HL-60/S4 treated with retinoic acid at 250 ng/mL for 4 days and 3 days (cell line): ENCODE measurements around the gene TMEM266.

Source experiments
- in situ Hi-C: fragments of 300-500 bp; cut with MboI; formaldehyde crosslinking; loops from 2 replicates; pipeline ENCODE4 v1.7.0; 2022; ENCODE audit warnings: low sequenced_read_pairs

TMEM266 gene

DNA sequence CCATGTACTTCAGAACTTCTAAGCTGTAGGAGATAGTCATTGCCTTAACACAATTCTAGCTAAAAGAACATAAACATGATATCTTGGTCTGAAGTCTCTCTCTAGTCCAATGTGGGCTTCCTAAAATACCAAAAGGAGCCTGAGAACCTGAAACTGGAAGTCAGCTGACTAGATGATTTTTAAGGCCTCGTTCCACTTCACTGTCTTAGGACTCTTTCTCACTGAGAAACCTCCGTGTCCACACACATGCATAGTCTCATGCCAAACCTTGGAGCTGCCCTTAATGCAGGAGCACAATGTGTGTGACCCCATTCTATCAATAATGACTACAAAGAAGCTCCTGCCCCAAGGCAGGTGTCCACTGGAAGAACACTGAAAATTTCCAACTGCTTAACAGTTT, 163.7 kb downstream of the TMEM266 start:
- in situ Hi-C loops, result no loop called here

DNA sequence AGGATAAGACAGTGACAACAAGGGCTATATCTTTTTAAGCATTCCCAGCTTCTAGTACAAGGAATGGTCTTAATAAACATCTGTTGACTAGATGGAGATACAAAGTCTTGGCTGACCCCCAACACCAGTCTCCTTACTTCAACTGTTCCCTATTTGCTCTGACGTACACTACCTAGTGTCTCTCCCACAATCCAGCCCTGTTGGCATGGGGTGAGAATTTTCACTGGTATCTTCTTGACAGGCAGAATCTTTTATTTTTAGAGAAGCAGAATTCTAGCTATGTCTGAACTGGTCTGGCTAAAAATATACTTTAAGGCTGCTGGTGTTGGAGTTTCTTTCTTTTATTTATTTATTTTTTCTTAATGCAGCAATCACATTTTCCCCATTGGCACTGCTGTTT, 169.5 kb downstream of the TMEM266 start:
- in situ Hi-C loops, result no loop called here

DNA sequence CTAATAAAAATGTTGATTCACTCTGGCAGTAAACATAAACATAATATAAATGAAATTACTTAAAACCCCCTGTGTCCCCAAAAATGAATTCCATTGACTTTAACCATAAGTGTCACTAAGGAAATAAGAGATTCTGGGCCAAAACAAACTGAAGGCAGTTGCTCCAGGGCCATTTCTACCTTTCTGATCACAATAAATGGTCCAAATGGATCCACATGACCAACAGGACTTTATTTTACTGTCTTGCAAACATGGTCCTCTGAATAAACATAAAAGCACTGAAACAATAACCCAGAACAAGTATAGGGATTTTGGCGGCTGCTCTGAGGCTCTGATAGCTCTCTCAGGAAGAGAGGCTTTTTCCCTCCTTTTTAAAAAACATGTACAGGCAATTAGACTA, 174.1 kb downstream of the TMEM266 start:
- in situ Hi-C loops, result no loop called here

DNA sequence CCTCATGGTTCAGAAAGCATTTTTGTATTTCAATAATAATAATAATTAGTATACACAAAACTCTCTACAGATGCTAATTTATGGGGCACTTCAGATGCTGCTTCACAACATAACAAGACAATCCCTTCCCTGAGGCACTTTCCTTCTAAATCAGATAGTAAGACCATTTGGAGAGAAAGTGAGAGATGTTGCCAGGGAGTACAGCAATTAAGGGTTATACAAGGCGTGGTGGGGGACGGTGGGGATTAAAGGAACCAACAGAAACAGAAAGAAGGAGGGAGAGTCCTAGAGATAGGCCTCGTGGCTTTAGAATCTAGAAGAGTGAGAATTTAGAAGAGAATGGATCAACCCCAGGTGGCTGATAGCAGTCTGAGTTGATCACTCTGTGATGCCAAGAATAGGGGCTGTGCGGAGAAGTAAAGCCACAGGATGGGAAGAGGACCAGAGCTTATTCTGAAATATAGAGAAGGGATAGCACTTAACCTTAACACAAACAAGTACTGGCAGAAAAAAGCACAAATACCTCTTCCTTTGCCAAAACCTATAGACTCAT, 174.6 kb downstream of the TMEM266 start:
- in situ Hi-C loops, result no loop called here

DNA sequence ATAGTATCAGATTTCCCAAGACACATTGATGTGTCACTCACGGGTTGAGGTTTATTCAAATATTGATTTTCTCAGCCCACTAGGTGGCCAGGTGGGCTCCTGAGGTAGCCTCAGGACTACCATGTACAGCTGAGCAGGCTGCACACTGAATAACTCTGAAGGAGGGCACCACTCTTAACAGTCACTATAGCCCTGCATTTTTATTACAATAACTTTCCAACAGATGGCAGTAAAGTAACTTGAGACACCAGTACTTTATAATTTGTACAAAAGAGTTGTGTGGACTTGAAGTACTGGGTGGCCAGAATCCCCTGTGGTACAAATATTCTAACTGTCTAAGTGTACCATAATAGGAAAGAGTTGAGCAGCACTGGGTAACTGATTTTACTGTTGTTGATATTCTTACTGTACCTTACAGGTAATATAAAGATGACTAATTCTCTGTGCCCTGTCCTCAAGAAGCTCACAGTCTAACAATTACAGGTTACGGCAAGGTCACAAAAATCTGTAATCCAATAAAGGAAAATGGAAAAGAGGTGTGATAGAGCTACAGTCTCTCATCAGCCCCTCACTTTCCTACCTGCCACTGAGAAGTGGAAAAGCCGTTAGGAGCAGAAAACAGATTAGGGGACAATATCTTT, 175.5 kb downstream of the TMEM266 start:
- in situ Hi-C loops, result no loop called here

DNA sequence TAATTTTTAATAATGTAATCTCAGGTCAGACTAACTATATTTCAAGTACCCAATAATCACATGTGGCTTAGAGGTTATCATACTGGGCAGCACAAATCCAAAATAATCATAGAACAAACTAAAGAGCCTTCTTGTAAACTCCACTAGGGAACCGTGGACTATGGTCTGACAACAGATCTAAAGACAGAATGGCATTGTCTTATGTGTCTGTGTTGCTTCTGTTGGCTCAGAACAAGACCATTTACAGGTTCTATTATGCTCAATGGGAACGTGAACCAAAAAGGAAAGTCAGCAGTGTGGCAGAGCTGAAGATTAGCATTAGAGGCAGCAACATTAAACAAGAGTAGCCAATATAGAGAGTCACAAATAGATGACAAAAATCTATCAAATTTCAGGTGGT, 176.6 kb downstream of the TMEM266 start:
- in situ Hi-C loops, result no loop called here

DNA sequence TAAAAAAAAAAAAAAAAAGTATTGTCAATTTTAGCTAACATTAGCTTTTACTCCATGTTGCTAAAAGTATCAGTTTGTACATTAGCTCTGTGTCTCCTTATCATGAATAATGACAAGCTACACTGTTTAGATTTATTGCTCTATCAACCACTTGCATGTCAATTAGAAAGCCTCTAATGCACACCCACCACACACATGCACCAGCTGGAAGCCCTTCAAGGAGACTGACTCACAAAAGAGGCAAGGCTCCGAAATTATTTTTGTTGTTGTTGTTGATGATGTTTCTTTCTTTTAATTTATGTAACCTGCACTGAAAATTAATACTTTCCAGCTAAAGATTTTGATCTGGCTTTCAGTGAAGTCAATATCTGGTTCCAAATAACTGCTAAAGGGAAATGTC, 180.0 kb downstream of the TMEM266 start:
- in situ Hi-C loops, result no loop called here

DNA sequence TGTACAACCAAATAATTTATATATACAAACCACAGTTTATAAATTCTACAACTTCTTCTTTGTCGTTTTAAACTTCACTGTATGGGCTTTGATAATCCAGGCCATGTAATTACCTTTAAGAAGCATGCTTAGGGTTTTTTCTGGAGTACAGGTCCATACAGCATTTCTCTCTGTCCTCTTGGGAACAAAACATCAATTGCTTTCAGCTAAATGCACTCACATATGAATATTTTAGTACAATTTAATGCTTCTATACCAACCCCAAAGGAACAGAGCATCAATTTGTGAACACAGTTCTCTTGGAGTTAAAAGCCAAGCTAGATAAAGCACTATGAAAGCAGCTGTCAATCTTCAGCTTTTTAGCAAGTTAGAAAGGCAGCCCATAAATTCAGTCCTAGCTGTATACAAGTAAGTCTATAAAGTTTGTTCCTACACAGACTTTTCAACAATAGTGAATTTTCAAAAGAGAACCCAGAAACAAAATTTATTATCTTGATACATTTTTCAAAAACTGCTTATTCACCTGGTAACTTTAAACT, 185.4 kb downstream of the TMEM266 start:
- in situ Hi-C loops, result no loop called here

DNA sequence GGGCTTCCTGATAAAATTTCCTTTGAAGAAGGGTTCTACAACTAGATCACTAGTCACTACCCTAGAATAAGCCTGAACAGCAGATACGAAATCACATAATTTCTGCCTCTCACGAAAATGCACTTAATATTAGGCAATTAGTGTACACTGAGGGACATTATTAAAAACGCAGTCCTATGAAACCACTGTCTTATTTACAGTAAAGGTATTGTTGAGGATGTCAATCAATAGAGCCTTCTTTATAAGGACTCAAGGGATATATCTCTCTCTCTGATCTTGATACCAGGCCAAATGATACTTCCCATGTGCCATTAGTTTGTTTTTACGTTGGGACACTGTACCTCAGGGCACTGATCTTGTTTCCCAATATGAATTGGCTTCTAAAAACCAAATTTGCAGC, 191.9 kb downstream of the TMEM266 start:
- in situ Hi-C loops, result no loop called here

DNA sequence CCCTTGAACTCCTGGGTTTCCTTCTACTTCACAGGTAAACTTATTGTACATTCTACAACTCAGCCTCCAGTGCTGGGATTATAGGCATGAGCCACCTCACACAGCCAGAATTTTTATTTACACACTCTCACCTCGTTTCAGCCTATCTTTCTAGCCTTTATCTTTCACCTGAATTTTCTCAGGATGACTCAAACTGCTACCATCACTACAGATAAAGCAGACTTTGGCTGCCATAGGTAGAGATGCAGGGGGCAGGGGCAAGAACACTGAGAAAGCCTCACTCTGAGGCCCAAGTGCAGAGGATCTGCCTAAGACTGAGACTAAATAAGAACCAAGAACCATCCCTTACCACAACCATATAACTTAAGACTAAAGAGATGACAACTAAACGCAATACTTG, 192.5 kb downstream of the TMEM266 start:
- in situ Hi-C loops, result no loop called here

DNA sequence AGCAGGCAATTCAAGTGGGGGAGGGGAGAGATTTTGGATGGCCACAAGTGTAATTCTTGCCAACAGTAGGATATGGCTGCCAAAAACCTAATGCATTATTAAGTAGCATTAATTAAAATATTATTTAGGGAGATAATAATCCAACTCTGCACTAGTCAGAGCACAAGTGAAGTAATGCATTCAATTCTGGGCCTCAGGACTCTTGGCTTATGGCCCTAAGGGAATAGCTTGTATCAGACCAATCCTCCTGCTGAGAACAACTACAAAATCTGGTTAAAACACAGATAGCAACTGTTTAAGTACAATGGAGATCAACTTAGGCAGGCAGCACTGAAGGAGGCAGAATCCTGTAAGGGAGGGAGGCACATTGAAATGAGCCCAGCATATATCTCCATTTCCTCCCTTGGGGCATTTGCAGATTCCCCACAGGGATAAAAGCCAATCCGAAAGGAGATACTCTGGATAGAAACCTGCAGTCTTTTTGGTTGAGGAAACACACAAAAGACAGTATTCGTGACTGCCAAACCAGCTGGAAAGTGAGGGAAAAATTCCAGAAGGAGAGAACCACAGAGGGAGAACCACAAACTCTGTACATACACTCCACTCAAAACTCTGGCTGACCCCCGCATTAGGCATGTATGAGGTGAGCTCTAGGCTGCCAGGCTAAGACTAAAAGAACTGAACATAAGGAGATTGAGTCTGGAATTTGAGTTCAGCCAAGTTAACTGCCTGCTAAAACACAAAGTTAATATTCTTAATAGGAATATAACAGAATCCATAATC, 194.1 kb downstream of the TMEM266 start:
- in situ Hi-C loops, result no loop called here
